Adipocyte (in vitro differentiated cells): ENCODE data around the gene PRRX1.

ENCODE experiments used
- DNase-seq: peaks from one replicate; pipeline ENCODE4 v3.0.0-alpha.2; 2015; ENCODE audit warnings: low read depth
- H3K27me3 ChIP-seq: replicated peaks from 2 replicates; pipeline ENCODE4 v1.7.0; 2013; ENCODE audit warnings: mild to moderate bottlenecking, low read length, moderate library complexity; ENCODE audit not compliant: control insufficient read depth, insufficient read depth
- H3K36me3 ChIP-seq: 2 replicates; pipeline ENCODE4 v1.7.0; 2013; ENCODE audit warnings: low read length, mild to moderate bottlenecking, moderate library complexity; ENCODE audit not compliant: control insufficient read depth, insufficient read depth, severe bottlenecking
- H3K4me1 ChIP-seq: 2 replicates; pipeline ENCODE4 v1.7.0; 2013; ENCODE audit warnings: mild to moderate bottlenecking, low read length, moderate library complexity; ENCODE audit not compliant: control insufficient read depth, insufficient read depth
- H3K4me3 ChIP-seq: 2 replicates; pipeline ENCODE4 v1.7.0; 2013; ENCODE audit warnings: mild to moderate bottlenecking, low read length, moderate library complexity
- H3K9ac ChIP-seq: 2 replicates; pipeline ENCODE4 v1.7.0; 2013; ENCODE audit warnings: mild to moderate bottlenecking, low read length, moderate library complexity
- H3K9me3 ChIP-seq: 2 replicates; pipeline ENCODE4 v1.7.0; 2013; ENCODE audit warnings: mild to moderate bottlenecking, low read length, moderate library complexity; ENCODE audit not compliant: control insufficient read depth

The PRRX1 gene

GRCh38 chr1:170664093-170664827 lies at the start of gene PRRX1:
PRRX1 (plus strand) TSS chr1:170664131; CDS start chr1:170664219, 88 bp downstream.
- no peaks in the 10 kb centered on the region for H3K9me3 ChIP-seq
- peak within 1 kb of the TSS; percentile 99 for H3K9ac ChIP-seq
- H3K36me3 ChIP-seq, result no peaks in the 10 kb centered on the region
- H3K4me3 ChIP-seq, result peak within 1 kb of the TSS; percentile 90
- H3K27me3 ChIP-seq, result no peaks in the 10 kb centered on the region
- peaks cover 36% of the 10 kb centered on the region for H3K4me1 ChIP-seq
- DNase-seq, result peak; percentile 49

GRCh38 chr1:170617591-170618330 lies 46.2 kb upstream of the PRRX1 start:
- H3K36me3 ChIP-seq, result no peaks in the 10 kb centered on the region
- no peaks in the 10 kb centered on the region for H3K27me3 ChIP-seq
- H3K9ac ChIP-seq, result no peak overlapping the region
- no peak for DNase-seq
- H3K4me1 ChIP-seq, result peaks cover 29% of the 10 kb centered on the region
- H3K4me3 ChIP-seq, result no peak overlapping the region
- H3K9me3 ChIP-seq, result peaks cover 2% of the 10 kb centered on the region

- Histone ChIP-seq H3K36me3 (no peaks in the 10 kb centered on the region), H3K9ac (no peak overlapping the region), H3K4me1 (peaks cover 29% of the 10 kb centered on the region), H3K9me3 (peaks cover 3% of the 10 kb centered on the region), H3K4me3 (no peak overlapping the region), H3K27me3 (no peaks in the 10 kb centered on the region)
- DNase-seq, result peak; percentile 10
Observed at GRCh38 chr1:170618421-170618820, 45.5 kb upstream of the PRRX1 start.

- Histone ChIP-seq H3K36me3 (no peaks in the 10 kb centered on the region), H3K4me3 (peak overlapping the region; percentile 31), H3K27me3 (no peaks in the 10 kb centered on the region), H3K9ac (peak overlapping the region; percentile 0), H3K9me3 (peaks cover 13% of the 10 kb centered on the region), H3K4me1 (peaks cover 29% of the 10 kb centered on the region)
- DNase-seq, result peak; percentile 34
Observed at GRCh38 chr1:170619241-170620028, 44.5 kb upstream of the PRRX1 start.

- Histone ChIP-seq H3K9me3 (peaks cover 19% of the 10 kb centered on the region), H3K4me1 (peaks cover 29% of the 10 kb centered on the region), H3K9ac (no peak overlapping the region), H3K27me3 (no peaks in the 10 kb centered on the region), H3K4me3 (no peak overlapping the region), H3K36me3 (no peaks in the 10 kb centered on the region)
- DNase-seq, result peak; percentile 81
Observed at GRCh38 chr1:170620164-170620563, 43.8 kb upstream of the PRRX1 start.

- H3K36me3 ChIP-seq, result no peaks in the 10 kb centered on the region
- H3K4me1 ChIP-seq, result peaks cover 28% of the 10 kb centered on the region
- peaks cover 19% of the 10 kb centered on the region for H3K9me3 ChIP-seq
- H3K9ac ChIP-seq, result no peak overlapping the region
- H3K27me3 ChIP-seq, result no peaks in the 10 kb centered on the region
- H3K4me3 ChIP-seq, result no peak overlapping the region
- DNase-seq, result peak; percentile 71
Observed at GRCh38 chr1:170623171-170623570, 40.8 kb upstream of the PRRX1 start.

GRCh38 chr1:170624146-170624545 lies 39.8 kb upstream of the PRRX1 start:
- H3K4me3 ChIP-seq, result peak overlapping the region; percentile 38
- no peaks in the 10 kb centered on the region for H3K27me3 ChIP-seq
- peaks cover 19% of the 10 kb centered on the region for H3K4me1 ChIP-seq
- DNase-seq, result no peak
- no peak overlapping the region for H3K9ac ChIP-seq
- no peaks in the 10 kb centered on the region for H3K36me3 ChIP-seq
- peaks cover 19% of the 10 kb centered on the region for H3K9me3 ChIP-seq

- DNase-seq, result no peak
- Histone ChIP-seq H3K36me3 (no peaks in the 10 kb centered on the region), H3K4me1 (no peaks in the 10 kb centered on the region), H3K9ac (no peak overlapping the region), H3K4me3 (no peak overlapping the region), H3K27me3 (no peaks in the 10 kb centered on the region), H3K9me3 (no peaks in the 10 kb centered on the region)
Observed at GRCh38 chr1:170630977-170631376, 33.0 kb upstream of the PRRX1 start.

- Histone ChIP-seq H3K9ac (no peak overlapping the region), H3K36me3 (no peaks in the 10 kb centered on the region), H3K4me1 (no peaks in the 10 kb centered on the region), H3K27me3 (no peaks in the 10 kb centered on the region), H3K9me3 (no peaks in the 10 kb centered on the region), H3K4me3 (no peak overlapping the region)
- DNase-seq, result peak; percentile 32
Observed at GRCh38 chr1:170634293-170634692, 29.6 kb upstream of the PRRX1 start.

GRCh38 chr1:170634824-170635410 lies 29.0 kb upstream of the PRRX1 start:
- Histone ChIP-seq H3K4me1 (no peaks in the 10 kb centered on the region), H3K27me3 (no peaks in the 10 kb centered on the region)

GRCh38 chr1:170640581-170640980 lies 23.4 kb upstream of the PRRX1 start:
- DNase-seq, result no peak
- H3K4me3 ChIP-seq, result no peak overlapping the region
- H3K36me3 ChIP-seq, result no peaks in the 10 kb centered on the region
- H3K9ac ChIP-seq, result no peak overlapping the region
- H3K4me1 ChIP-seq, result no peaks in the 10 kb centered on the region
- H3K9me3 ChIP-seq, result no peaks in the 10 kb centered on the region
- no peaks in the 10 kb centered on the region for H3K27me3 ChIP-seq

More at GRCh38 chr1:170634824-170635410, 29.0 kb upstream of the PRRX1 start:
- no peaks in the 10 kb centered on the region for H3K9me3 ChIP-seq
- H3K9ac ChIP-seq, result no peak overlapping the region
- H3K4me3 ChIP-seq, result no peak overlapping the region
- no peak for DNase-seq
- H3K36me3 ChIP-seq, result no peaks in the 10 kb centered on the region
